HepG2 (cell line): ENCODE data around the gene AGT. TPM values are rescaled to one million over a fixed set of nuclear protein-coding genes. Genes with fewer than 3 reads are reported as not detected.

Experiments
- CREM ChIP-seq, 2 experiments: sonication (generic) in 1 of 2; formaldehyde crosslinking in 1 of 2; IDR thresholded peaks; 2 replicates each; pipeline versions ENCODE4 v1.4.0 to v1.6.1; 2016 to 2020; ENCODE audit warnings: antibody characterized with exemption in 1 of 2, mild to moderate bottlenecking in 1 of 2, missing genetic modification reagents in 1 of 2
- ELF1 ChIP-seq: sonication (generic); formaldehyde crosslinking; IDR thresholded peaks from 2 replicates; pipeline ENCODE4 v1.4.0; 2020; ENCODE audit warnings: missing genetic modification reagents
- JDP2 ChIP-seq: sonication (generic); formaldehyde crosslinking; IDR thresholded peaks from 2 replicates; pipeline ENCODE4 v1.8.1; 2022; ENCODE audit warnings: missing genetic modification reagents, borderline replicate concordance
- MEIS2 ChIP-seq: sonication (generic); formaldehyde crosslinking; IDR thresholded peaks from 2 replicates; pipeline ENCODE4 v1.9.0; 2021; ENCODE audit warnings: mild to moderate bottlenecking, missing genetic modification reagents
- NR1H2 ChIP-seq: sonication (generic); formaldehyde crosslinking; IDR thresholded peaks from 2 replicates; pipeline ENCODE4 v1.8.1; 2022; ENCODE audit warnings: low read depth, missing genetic modification reagents, borderline replicate concordance
- RFX3 ChIP-seq: IDR thresholded peaks from 2 replicates; pipeline ENCODE4 v1.6.1; 2016; ENCODE audit warnings: missing biosample characterization, missing genetic modification reagents
- RORA ChIP-seq: sonication (generic); formaldehyde crosslinking; IDR thresholded peaks from 2 replicates; pipeline ENCODE4 v1.5.0; 2020; ENCODE audit warnings: mild to moderate bottlenecking, missing genetic modification reagents, moderate library complexity
- RXRA ChIP-seq: sonication (generic); formaldehyde crosslinking; IDR thresholded peaks from 2 replicates; pipeline ENCODE4 v1.5.1; 2020; ENCODE audit warnings: missing genetic modification reagents
- SP5 ChIP-seq: IDR thresholded peaks from 2 replicates; pipeline ENCODE4 v1.6.1; 2016; ENCODE audit warnings: low read depth, borderline replicate concordance
- U2AF2 ChIP-seq: fragments of 200-400 bp; formaldehyde crosslinking; IDR thresholded peaks from 2 replicates; pipeline ENCODE4 v1.6.1; 2017; ENCODE audit warnings: low read depth, mild to moderate bottlenecking, low read length
- ZFP36 ChIP-seq: fragments of 150-350 bp; IDR thresholded peaks from 2 replicates; pipeline ENCODE4 v1.6.1; 2018; ENCODE audit warnings: borderline replicate concordance, low read length, low read depth; ENCODE audit not compliant: partially characterized antibody
- ZNF788 ChIP-seq: sonication (generic); formaldehyde crosslinking; IDR thresholded peaks from 2 replicates; pipeline ENCODE4 v1.5.0; 2020; ENCODE audit warnings: mild to moderate bottlenecking, missing genetic modification reagents, borderline replicate concordance
- polyA plus RNA-seq, 8 experiments: library from polyadenylated mRNA; depleted of rRNA in 3 of 8; stranded (reverse) in 7 of 8; unstranded in 1 of 8; fragments of >200 nt; fragmentation: Illumina TruSeq in 4 of 8; extraction: Trizol in 4 of 8; gene quantifications; 2 replicates each; pipeline versions ENCODE4 v1.2.1 to v1.2.3, GENCODE V29; 2011 to 2016; ENCODE audit warnings: low read depth in 4 of 8, missing spikeins in 1 of 8, mixed read lengths in 1 of 8; ENCODE audit not compliant: insufficient read depth in 1 of 8
- total RNA-seq, 5 experiments: library from RNA; depleted of rRNA; stranded (reverse); fragments of >200 nt; fragmentation: Illumina TruSeq; extraction: Trizol; gene quantifications; 2 replicates each; pipeline ENCODE4 v1.2.3, GENCODE V29; 2016; ENCODE audit warnings: low read depth in 1 of 5
- TF ChIP-seq, protein P1 (sequence below): sonication (generic); formaldehyde crosslinking; IDR thresholded peaks from 2 replicates; pipeline ENCODE4 v1.4.0; 2020; ENCODE audit warnings: missing genetic modification reagents
- TF ChIP-seq, protein P2 (sequence below): IDR thresholded peaks from 2 replicates; pipeline ENCODE4 v1.6.1; 2016; ENCODE audit warnings: low read depth, control low read depth
- TF ChIP-seq, protein P3 (sequence below): sonication (generic); formaldehyde crosslinking; IDR thresholded peaks from 2 replicates; pipeline ENCODE4 v1.8.1; 2023; ENCODE audit warnings: mild to moderate bottlenecking, missing genetic modification reagents
- TF ChIP-seq, protein P4 (sequence below): sonication (generic); formaldehyde crosslinking; conservative IDR thresholded peaks from 2 replicates; pipeline ENCODE4 v1.4.0; 2020; ENCODE audit warnings: missing genetic modification reagents
- TF ChIP-seq, protein P5 (sequence below): sonication (generic); formaldehyde crosslinking; IDR thresholded peaks from 2 replicates; pipeline ENCODE4 v1.5.1; 2020; ENCODE audit warnings: missing genetic modification reagents, mild to moderate bottlenecking, borderline replicate concordance
- TF ChIP-seq, protein P6 (sequence below), 2 experiments: sonication (generic) in 1 of 2; formaldehyde crosslinking in 1 of 2; IDR thresholded peaks; 2 replicates each; pipeline versions ENCODE4 v1.5.1 to v1.6.1; 2011 to 2020; ENCODE audit warnings: borderline replicate concordance in 1 of 2, low read depth in 1 of 2, low read length in 1 of 2, mild to moderate bottlenecking in 1 of 2, missing genetic modification reagents in 1 of 2, moderate library complexity in 1 of 2

Gene AGT
- total and polyA plus RNA-seq, 2 of the 13 experiments (the other 11 are each of a cell fraction or from before 2014, with no cell fraction given), result 892 to 2,071 TPM

DNA sequence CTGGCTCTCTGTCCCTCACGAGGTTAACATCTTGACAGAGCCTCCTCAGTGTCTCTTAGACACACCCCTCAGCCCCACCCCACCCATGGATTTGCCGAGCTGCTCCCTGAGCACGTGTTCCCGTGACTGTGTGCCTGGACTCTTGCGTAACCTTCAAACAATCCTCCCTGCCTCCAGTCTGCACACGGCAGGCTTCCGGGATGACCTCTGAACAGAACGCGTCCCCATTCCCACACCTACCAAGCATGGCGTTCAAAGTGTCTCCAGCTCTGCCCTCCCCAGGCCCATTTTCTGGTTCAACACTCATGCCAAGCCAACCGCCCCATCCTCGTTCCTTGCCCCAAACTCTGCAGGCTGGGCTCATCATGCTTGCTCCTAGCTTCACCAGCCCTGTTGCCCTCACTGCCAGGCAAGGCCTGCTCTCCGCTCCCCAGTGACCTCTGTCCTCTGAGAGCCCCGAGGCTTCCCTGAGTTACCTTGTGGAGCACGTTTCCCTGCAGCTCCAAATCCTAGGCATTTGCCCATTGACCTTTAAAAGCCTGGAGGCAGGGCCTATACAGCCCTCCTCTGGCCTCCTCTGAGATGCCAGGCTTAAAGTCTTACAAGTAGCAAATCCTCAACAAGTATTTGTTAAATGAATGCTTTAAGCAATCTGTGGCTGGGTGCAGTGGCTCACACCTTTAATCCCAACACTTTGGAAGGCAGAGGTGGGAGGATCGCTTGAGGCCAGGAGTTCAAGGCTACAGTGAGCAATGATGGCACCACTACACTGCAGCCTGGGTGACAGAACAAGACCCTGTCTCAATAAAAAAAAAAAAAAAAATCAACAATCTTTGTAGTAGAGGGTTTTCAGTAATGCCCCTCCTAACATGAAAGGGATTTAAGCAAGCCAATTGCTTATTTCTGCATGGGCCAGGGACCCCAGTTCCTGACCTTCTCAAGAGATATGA lies 5.0 kb downstream of the AGT start (continued):
- peak; percentile 94 for TF ChIP-seq RXRA (CRISPR knock-in tag)
- peak; percentile 90; the same call in 1 of the 2 replicates for TF ChIP-seq NR1H2 (CRISPR knock-in tag)
- TF ChIP-seq, protein P1, sequence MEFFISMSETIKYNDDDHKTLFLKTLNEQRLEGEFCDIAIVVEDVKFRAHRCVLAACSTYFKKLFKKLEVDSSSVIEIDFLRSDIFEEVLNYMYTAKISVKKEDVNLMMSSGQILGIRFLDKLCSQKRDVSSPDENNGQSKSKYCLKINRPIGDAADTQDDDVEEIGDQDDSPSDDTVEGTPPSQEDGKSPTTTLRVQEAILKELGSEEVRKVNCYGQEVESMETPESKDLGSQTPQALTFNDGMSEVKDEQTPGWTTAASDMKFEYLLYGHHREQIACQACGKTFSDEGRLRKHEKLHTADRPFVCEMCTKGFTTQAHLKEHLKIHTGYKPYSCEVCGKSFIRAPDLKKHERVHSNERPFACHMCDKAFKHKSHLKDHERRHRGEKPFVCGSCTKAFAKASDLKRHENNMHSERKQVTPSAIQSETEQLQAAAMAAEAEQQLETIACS, result no peak
- TF ChIP-seq, protein P2, sequence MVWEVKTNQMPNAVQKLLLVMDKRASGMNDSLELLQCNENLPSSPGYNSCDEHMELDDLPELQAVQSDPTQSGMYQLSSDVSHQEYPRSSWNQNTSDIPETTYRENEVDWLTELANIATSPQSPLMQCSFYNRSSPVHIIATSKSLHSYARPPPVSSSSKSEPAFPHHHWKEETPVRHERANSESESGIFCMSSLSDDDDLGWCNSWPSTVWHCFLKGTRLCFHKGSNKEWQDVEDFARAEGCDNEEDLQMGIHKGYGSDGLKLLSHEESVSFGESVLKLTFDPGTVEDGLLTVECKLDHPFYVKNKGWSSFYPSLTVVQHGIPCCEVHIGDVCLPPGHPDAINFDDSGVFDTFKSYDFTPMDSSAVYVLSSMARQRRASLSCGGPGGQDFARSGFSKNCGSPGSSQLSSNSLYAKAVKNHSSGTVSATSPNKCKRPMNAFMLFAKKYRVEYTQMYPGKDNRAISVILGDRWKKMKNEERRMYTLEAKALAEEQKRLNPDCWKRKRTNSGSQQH (CRISPR knock-in tag), result peak; percentile 91; the same call in 1 of the 2 replicates
- peak; percentile 91 for TF ChIP-seq ELF1 (CRISPR knock-in tag)
- peak; percentile 93 for TF ChIP-seq SP5
- peak; percentile 72; the same call in 1 of the 2 replicates for TF ChIP-seq RORA
- TF ChIP-seq, protein P3, sequence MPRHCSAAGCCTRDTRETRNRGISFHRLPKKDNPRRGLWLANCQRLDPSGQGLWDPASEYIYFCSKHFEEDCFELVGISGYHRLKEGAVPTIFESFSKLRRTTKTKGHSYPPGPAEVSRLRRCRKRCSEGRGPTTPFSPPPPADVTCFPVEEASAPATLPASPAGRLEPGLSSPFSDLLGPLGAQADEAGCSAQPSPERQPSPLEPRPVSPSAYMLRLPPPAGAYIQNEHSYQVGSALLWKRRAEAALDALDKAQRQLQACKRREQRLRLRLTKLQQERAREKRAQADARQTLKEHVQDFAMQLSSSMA (CRISPR knock-in tag), result no peak; the same call in 1 of the 2 replicates
- TF ChIP-seq, protein P4, sequence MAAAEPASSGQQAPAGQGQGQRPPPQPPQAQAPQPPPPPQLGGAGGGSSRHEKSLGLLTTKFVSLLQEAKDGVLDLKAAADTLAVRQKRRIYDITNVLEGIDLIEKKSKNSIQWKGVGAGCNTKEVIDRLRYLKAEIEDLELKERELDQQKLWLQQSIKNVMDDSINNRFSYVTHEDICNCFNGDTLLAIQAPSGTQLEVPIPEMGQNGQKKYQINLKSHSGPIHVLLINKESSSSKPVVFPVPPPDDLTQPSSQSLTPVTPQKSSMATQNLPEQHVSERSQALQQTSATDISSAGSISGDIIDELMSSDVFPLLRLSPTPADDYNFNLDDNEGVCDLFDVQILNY (CRISPR knock-in tag), result no peak
- TF ChIP-seq ZFP36, result no peak
- TF ChIP-seq MEIS2 (CRISPR knock-in tag), result no peak
- peak; percentile 98 for TF ChIP-seq ZNF788 (CRISPR knock-in tag)
- TF ChIP-seq, protein P5, sequence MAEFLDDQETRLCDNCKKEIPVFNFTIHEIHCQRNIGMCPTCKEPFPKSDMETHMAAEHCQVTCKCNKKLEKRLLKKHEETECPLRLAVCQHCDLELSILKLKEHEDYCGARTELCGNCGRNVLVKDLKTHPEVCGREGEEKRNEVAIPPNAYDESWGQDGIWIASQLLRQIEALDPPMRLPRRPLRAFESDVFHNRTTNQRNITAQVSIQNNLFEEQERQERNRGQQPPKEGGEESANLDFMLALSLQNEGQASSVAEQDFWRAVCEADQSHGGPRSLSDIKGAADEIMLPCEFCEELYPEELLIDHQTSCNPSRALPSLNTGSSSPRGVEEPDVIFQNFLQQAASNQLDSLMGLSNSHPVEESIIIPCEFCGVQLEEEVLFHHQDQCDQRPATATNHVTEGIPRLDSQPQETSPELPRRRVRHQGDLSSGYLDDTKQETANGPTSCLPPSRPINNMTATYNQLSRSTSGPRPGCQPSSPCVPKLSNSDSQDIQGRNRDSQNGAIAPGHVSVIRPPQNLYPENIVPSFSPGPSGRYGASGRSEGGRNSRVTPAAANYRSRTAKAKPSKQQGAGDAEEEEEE (CRISPR knock-in tag), result peak; percentile 75; the same call in 1 of the 2 replicates
- TF ChIP-seq U2AF2, result 0 out of 2 replicates have a peak, but pooled peaks have one; percentile 20
- TF ChIP-seq JDP2 (CRISPR knock-in tag), result peak; percentile 34; the same call in 1 of the 2 replicates
- TF ChIP-seq RFX3 (CRISPR knock-in tag), result no peak
- TF ChIP-seq CREM (IDR thresholded peaks at IDR 0.05), result peak; percentile 84
- TF ChIP-seq CREM (CRISPR knock-in tag; IDR thresholded peaks at IDR 0.05), result no peak
- TF ChIP-seq, protein P6, sequence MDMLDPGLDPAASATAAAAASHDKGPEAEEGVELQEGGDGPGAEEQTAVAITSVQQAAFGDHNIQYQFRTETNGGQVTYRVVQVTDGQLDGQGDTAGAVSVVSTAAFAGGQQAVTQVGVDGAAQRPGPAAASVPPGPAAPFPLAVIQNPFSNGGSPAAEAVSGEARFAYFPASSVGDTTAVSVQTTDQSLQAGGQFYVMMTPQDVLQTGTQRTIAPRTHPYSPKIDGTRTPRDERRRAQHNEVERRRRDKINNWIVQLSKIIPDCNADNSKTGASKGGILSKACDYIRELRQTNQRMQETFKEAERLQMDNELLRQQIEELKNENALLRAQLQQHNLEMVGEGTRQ (IDR thresholded peaks at IDR 0.05; ENCODE audit: low read depth, low read length), result peak; percentile 66
- TF ChIP-seq, protein P6 (CRISPR knock-in tag; IDR thresholded peaks at IDR 0.05; ENCODE audit: borderline replicate concordance), result peak; percentile 76; the same call in 1 of the 2 replicates
